ENCODE measurements around the gene RAB7B. TPM values are rescaled to one million over a fixed set of nuclear protein-coding genes. Genes with fewer than 3 reads are reported as not detected.

The RAB7B gene
- total RNA-seq, 2 experiments from 2014 or later: not detected

GRCh38 chr1:205949753-205950152, 53.4 kb downstream of the RAB7B start:
- POLR2A ChIA-PET: no interaction called here
- intact Hi-C loops (cut with micrococcal nuclease; ENCODE audit: unreplicated experiment): no loop called here
- H3K79me2 ChIP-seq (ENCODE audit: insufficient read depth, low read depth, low read length): no peaks in the 10 kb centered on the region
- CTCF ChIA-PET (ENCODE audit: unreplicated experiment): no interaction called here
- H3K36me3 ChIP-seq (ENCODE audit: insufficient read depth, low read length): no peaks in the 10 kb centered on the region
- H3K4me3 ChIP-seq (ENCODE audit: low read depth, low read length, poor library complexity, severe bottlenecking): no peak overlapping the region
- H3K4me2 ChIP-seq (ENCODE audit: low read length): no peak overlapping the region
- DNase-seq (ENCODE audit: low spot score): no peak
- no peak for TF ChIP-seq CTCF (conservative IDR thresholded peaks at IDR 0.05; ENCODE audit: low read length)
- TF ChIP-seq EZH2phosphoT487 (IDR thresholded peaks at IDR 0.05; ENCODE audit: borderline replicate concordance, low read depth, low read length): no peak
- H3K9me3 ChIP-seq (ENCODE audit: low read length): no peaks in the 10 kb centered on the region
- H2AFZ ChIP-seq (ENCODE audit: low read length): no peak overlapping the region
- BruUV-seq (replicated peaks): no TSS peak
- H3K27ac ChIP-seq (ENCODE audit: low read depth, low read length, poor library complexity, severe bottlenecking): no peak overlapping the region
- no peaks in the 10 kb centered on the region for H3K4me1 ChIP-seq (ENCODE audit: insufficient read depth, low read length, poor library complexity, severe bottlenecking)
- H4K20me1 ChIP-seq (ENCODE audit: insufficient read depth, low read length): no peaks in the 10 kb centered on the region
- H3K9me2 ChIP-seq (ENCODE audit: insufficient read depth, low read length): no peaks in the 10 kb centered on the region

GRCh38 chr1:205948886-205949285, 54.3 kb downstream of the RAB7B start:
- ChIA-PET CTCF (ENCODE audit: unreplicated experiment) (no interaction called here), POLR2A (no interaction called here)
- no peaks in the 10 kb centered on the region for H3K9me2 ChIP-seq (ENCODE audit: insufficient read depth, low read length)
- H2AFZ ChIP-seq (ENCODE audit: low read length): no peak overlapping the region
- intact Hi-C loops (cut with micrococcal nuclease; ENCODE audit: unreplicated experiment): no loop called here
- no TSS peak for BruUV-seq (replicated peaks)
- H4K20me1 ChIP-seq (ENCODE audit: insufficient read depth, low read length): no peaks in the 10 kb centered on the region
- H3K4me1 ChIP-seq (ENCODE audit: insufficient read depth, low read length, poor library complexity, severe bottlenecking): no peaks in the 10 kb centered on the region
- no peaks in the 10 kb centered on the region for H3K36me3 ChIP-seq (ENCODE audit: insufficient read depth, low read length)
- TF ChIP-seq CTCF (conservative IDR thresholded peaks at IDR 0.05; ENCODE audit: low read length) (no peak), EZH2phosphoT487 (IDR thresholded peaks at IDR 0.05; ENCODE audit: borderline replicate concordance, low read depth, low read length) (no peak)
- no peaks in the 10 kb centered on the region for H3K9me3 ChIP-seq (ENCODE audit: low read length)
- H3K27ac ChIP-seq (ENCODE audit: low read depth, low read length, poor library complexity, severe bottlenecking): no peak overlapping the region
- DNase-seq (ENCODE audit: low spot score): no peak
- H3K4me3 ChIP-seq (ENCODE audit: low read depth, low read length, poor library complexity, severe bottlenecking): no peak overlapping the region
- H3K79me2 ChIP-seq (ENCODE audit: insufficient read depth, low read depth, low read length): no peaks in the 10 kb centered on the region
- H3K4me2 ChIP-seq (ENCODE audit: low read length): no peak overlapping the region

GRCh38 chr1:205948039-205948438, 55.2 kb downstream of the RAB7B start:
- H2AFZ ChIP-seq (ENCODE audit: low read length): no peak overlapping the region
- H3K79me2 ChIP-seq (ENCODE audit: insufficient read depth, low read depth, low read length): no peaks in the 10 kb centered on the region
- H4K20me1 ChIP-seq (ENCODE audit: insufficient read depth, low read length): no peaks in the 10 kb centered on the region
- DNase-seq (ENCODE audit: low spot score): peak; percentile 6
- H3K9me3 ChIP-seq (ENCODE audit: low read length): no peaks in the 10 kb centered on the region
- POLR2A ChIA-PET: interaction anchor here (0.7 kb wide), 1 partner anchor 154 kb away, joined by 3 read pairs; no protein-coding TSS in a partner anchor
- H3K36me3 ChIP-seq (ENCODE audit: insufficient read depth, low read length): no peaks in the 10 kb centered on the region
- BruUV-seq (replicated peaks): no TSS peak
- no peak overlapping the region for H3K27ac ChIP-seq (ENCODE audit: low read depth, low read length, poor library complexity, severe bottlenecking)
- intact Hi-C loops (cut with micrococcal nuclease; ENCODE audit: unreplicated experiment): no loop called here
- no peak overlapping the region for H3K4me3 ChIP-seq (ENCODE audit: low read depth, low read length, poor library complexity, severe bottlenecking)
- CTCF ChIA-PET (ENCODE audit: unreplicated experiment): no interaction called here
- no peak overlapping the region for H3K4me2 ChIP-seq (ENCODE audit: low read length)
- no peaks in the 10 kb centered on the region for H3K9me2 ChIP-seq (ENCODE audit: insufficient read depth, low read length)
- TF ChIP-seq CTCF (conservative IDR thresholded peaks at IDR 0.05; ENCODE audit: low read length): no peak
- no peaks in the 10 kb centered on the region for H3K4me1 ChIP-seq (ENCODE audit: insufficient read depth, low read length, poor library complexity, severe bottlenecking)
